Stimulated activated naive B cell treated with anti-CD40 and anti-IgM and Interleukin-4, amounts not matched to agents 10 μg/mL and 1 μg/mL and 100 μg/mL, for 72 hours (primary cell): Measurements from ENCODE around the gene CDH26.
A peak's percentile ranks its signal among the peaks of the same experiment; 100 is the strongest.
"Not testable (repeated sequence)": the region's sequence is repeated elsewhere in the genome, so short reads cannot be mapped to it uniquely, and the experiment has no call there.

Experiments
- ATAC-seq, 2 donors: fragments of 150-1000 bp; cut with Tn5 transposase; replicated peaks; 2 replicates each; pipeline ENCODE4 v1.10.0; 2021; ENCODE audit warnings: moderate library complexity in 1 of 2
- DNase-seq: peaks from one replicate; pipeline ENCODE4 v3.0.0; 2021
- H3K27ac Mint-ChIP-seq: one replicate; pipeline ENCODE4 v1.8.0; 2022; ENCODE audit warnings: mild to moderate bottlenecking, mixed read lengths
- H3K27me3 Mint-ChIP-seq, 2 donors: one replicate each; pipeline ENCODE4 v1.8.0; 2022; ENCODE audit warnings: mixed read lengths in 2 of 2
- H3K36me3 Mint-ChIP-seq, 2 donors: one replicate each; pipeline ENCODE4 v1.8.0; 2022; ENCODE audit warnings: mixed read lengths in 2 of 2, mild to moderate bottlenecking in 1 of 2
- H3K4me1 Mint-ChIP-seq, 2 donors: one replicate each; pipeline ENCODE4 v1.8.0; 2022; ENCODE audit warnings: mixed read lengths in 2 of 2, mild to moderate bottlenecking in 1 of 2
- H3K4me3 Mint-ChIP-seq, 2 donors: one replicate each; pipeline ENCODE4 v1.8.0; 2022; ENCODE audit warnings: mild to moderate bottlenecking in 2 of 2, mixed read lengths in 2 of 2, moderate library complexity in 1 of 2
- H3K9me3 Mint-ChIP-seq, 2 donors: one replicate each; pipeline ENCODE4 v1.8.0; 2022; ENCODE audit warnings: mixed read lengths in 2 of 2, mild to moderate bottlenecking in 1 of 2

CDH26 gene

DNA sequence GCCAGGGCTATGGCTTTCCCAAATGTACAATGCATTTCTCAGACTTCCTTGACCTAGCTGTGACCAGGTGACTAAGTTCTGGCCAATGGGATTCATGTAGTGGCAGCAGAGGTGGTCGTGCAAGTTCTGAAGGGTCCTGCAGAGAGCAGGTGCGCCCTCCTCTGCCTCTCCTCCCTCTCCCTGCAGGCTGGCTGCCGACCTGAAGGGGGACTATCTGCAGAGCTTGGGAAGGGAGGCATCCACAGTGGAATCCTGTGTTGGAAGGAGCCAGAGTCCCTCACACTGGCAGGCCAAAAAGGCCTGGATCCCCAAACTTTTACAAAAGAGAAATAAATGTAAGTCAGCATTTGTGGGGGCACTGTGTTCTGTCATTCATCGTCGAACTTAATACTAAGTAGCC, 66.6 kb downstream of the CDH26 start:
- H3K27me3 Mint-ChIP-seq: no peaks in the 10 kb centered on the region
- peaks cover 5 to 9% of the 10 kb centered on the region in 2 donors for H3K9me3 Mint-ChIP-seq
- DNase-seq (no peak), ATAC-seq (no peak)
- peaks cover 3 to 7% of the 10 kb centered on the region in 2 donors for H3K36me3 Mint-ChIP-seq
- H3K4me3 Mint-ChIP-seq: no peak overlapping the region
- no peaks in the 10 kb centered on the region for H3K4me1 Mint-ChIP-seq
- no peak overlapping the region for H3K27ac Mint-ChIP-seq

GRCh38 chr20:60026010-60026409, 67.8 kb downstream of the CDH26 start:
- DNase-seq (no peak), ATAC-seq (no peak)
- H3K4me1 Mint-ChIP-seq: no peaks in the 10 kb centered on the region
- H3K4me3 Mint-ChIP-seq: no peak overlapping the region
- H3K27ac Mint-ChIP-seq: no peak overlapping the region
- peaks cover 2 to 5% of the 10 kb centered on the region in 2 donors for H3K36me3 Mint-ChIP-seq
- H3K27me3 Mint-ChIP-seq: no peaks in the 10 kb centered on the region
- H3K9me3 Mint-ChIP-seq: peaks cover 3 to 9% of the 10 kb centered on the region in 2 donors

DNA sequence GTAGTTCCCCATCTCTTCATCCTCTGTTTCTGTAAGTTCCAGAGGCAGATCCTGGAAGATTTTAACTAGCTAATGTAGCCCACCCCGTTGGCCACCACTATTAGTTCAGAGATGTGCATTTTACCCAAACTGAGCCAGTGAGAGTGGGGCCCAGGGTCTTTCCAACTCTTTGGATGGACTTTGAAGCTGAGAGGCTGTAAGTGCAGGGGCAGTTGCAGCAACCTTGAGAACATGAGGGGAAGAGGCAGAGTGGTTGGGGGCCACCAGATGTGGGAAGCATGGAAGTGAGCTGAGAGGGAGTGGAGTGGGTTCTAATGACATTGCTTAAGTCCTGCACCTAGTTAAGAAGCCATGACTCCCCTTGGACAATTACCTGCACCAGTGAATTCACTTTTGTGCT, 72.2 kb downstream of the CDH26 start:
- no peaks in the 10 kb centered on the region for H3K4me1 Mint-ChIP-seq
- H3K4me3 Mint-ChIP-seq: no peak overlapping the region
- no peak overlapping the region for H3K27ac Mint-ChIP-seq
- peaks cover 2 to 3% of the 10 kb centered on the region in 2 donors for H3K36me3 Mint-ChIP-seq
- ATAC-seq: no peak
- no peaks in the 10 kb centered on the region for H3K27me3 Mint-ChIP-seq
- DNase-seq: no peak
- H3K9me3 Mint-ChIP-seq: peaks cover 3 to 10% of the 10 kb centered on the region in 2 donors

GRCh38 chr20:60031107-60031506, 72.9 kb downstream of the CDH26 start:
- no peak for ATAC-seq
- no peak for DNase-seq
- Mint-ChIP-seq H3K4me3 (no peak overlapping the region), H3K36me3 (peaks cover 2 to 5% of the 10 kb centered on the region in 2 donors), H3K4me1 (no peaks in the 10 kb centered on the region), H3K27ac (no peak overlapping the region), H3K9me3 (peaks cover 2 to 13% of the 10 kb centered on the region in 2 donors), H3K27me3 (no peaks in the 10 kb centered on the region)

GRCh38 chr20:60034231-60035110, 76.2 kb downstream of the CDH26 start:
- ATAC-seq (no peak), DNase-seq (no peak)
- Mint-ChIP-seq H3K36me3 (peaks cover 3 to 10% of the 10 kb centered on the region in 2 donors), H3K4me1 (no peaks in the 10 kb centered on the region), H3K9me3 (peaks cover 6 to 12% of the 10 kb centered on the region in 2 donors), H3K4me3 (no peak overlapping the region), H3K27ac (no peak overlapping the region), H3K27me3 (peaks cover 0 to 5% of the 10 kb centered on the region in 2 donors)

- no peaks in the 10 kb centered on the region for H3K4me1 Mint-ChIP-seq
- DNase-seq (no peak), ATAC-seq (no peak)
- no peak overlapping the region for H3K27ac Mint-ChIP-seq
- H3K9me3 Mint-ChIP-seq: peaks cover 6 to 10% of the 10 kb centered on the region in 2 donors
- peaks cover 3 to 10% of the 10 kb centered on the region in 2 donors for H3K36me3 Mint-ChIP-seq
- H3K27me3 Mint-ChIP-seq: peaks cover 0 to 10% of the 10 kb centered on the region in 2 donors
- no peak overlapping the region for H3K4me3 Mint-ChIP-seq
Observed at GRCh38 chr20:60035486-60035885, 77.3 kb downstream of the CDH26 start.

DNA sequence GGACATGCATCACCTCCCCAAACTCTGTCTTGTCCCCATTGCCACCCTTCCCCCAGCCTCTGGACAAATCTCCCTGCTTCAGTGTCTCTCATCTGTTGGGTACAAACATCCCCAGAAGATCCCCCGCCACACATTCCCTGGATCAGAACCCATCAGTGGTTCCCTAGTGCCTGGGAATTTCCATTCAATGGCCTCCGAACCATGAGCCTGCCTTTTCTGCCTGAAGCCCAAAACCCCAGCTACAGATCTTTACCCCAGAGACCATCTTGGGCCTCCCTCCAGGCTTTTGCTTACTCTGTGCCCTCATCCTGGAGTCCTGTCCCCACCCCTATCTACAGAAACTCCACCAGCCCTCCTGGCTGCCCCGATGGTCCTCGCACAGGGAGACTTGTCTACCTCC, 78.1 kb downstream of the CDH26 start:
- H3K4me3 Mint-ChIP-seq: no peak overlapping the region
- peaks cover 3 to 10% of the 10 kb centered on the region in 2 donors for H3K36me3 Mint-ChIP-seq
- no peak overlapping the region for H3K27ac Mint-ChIP-seq
- H3K9me3 Mint-ChIP-seq: peaks cover 6 to 10% of the 10 kb centered on the region in 2 donors
- peaks cover 0 to 10% of the 10 kb centered on the region in 2 donors for H3K27me3 Mint-ChIP-seq
- no peak for DNase-seq
- no peaks in the 10 kb centered on the region for H3K4me1 Mint-ChIP-seq
- no peak for ATAC-seq

DNA sequence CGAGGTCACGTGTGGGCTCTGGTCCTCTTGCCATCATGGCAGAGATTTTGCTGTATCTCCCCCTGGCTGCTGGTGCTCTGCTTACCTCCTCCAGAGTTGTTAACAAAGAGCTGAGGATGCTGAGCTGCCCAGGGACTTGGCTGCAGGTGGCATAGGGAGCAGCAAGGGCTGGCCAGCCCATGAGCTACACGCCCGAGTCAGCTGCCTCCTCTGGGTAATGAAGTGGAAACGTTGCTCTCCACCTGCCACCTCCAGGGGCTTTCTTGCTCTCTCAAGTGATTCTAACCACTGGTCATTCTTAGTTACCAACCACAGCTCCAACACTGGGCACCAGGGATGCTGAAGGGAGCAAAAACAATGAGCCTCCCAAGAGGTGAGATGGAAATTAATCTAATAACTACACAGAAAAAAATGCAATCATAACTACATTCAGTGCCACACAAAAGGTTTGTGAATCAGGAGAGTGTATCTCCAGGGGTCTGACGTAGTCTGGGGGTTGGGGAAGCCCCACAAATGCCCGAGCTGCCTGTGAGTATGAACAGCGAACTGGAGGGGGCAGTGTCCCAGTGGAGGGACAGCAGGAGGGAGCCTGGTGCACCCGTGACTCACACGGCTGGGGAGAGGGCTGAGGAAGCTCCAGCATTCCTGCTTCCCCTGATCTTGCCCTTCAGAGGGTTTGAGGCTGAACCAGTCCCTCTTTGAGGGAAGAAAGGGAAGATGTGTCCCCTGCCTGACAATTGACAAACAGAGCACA, 78.7 kb downstream of the CDH26 start:
- no peak overlapping the region for H3K4me3 Mint-ChIP-seq

DNA sequence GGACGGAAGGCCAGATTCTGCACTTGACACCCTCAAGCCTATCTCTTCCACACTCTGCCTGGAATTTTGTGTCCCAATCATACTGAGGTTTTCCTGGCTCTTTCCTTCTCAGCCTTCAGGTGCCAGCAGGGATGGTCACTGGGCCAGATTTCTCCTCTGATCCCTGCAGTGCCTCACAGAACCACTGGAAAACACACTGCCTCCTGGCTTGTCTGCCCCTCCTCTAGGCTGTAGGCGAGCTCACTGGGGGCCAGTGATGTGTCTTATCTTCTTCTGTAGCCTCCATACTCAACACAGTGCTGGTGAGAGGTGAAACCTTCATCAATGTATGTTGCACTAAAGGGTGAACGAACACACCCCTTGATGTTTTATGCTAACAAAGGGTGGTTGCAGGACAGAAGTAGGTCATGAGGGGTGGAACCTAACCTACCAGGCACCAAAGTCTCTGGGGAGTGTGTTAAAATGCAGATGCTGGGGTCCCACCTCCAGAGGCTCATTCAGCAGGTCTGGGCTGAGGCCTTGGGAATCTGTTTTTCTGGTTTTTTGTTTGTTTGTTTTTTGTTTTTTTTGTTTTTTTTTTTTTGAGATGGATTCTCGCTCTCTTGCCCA, 80.3 kb downstream of the CDH26 start:
- peaks cover 0 to 2% of the 10 kb centered on the region in 2 donors for H3K4me1 Mint-ChIP-seq

More for the DNA sequence above, 78.7 kb downstream of the CDH26 start:
- H3K27me3 Mint-ChIP-seq: peaks cover 0 to 10% of the 10 kb centered on the region in 2 donors
- H3K9me3 Mint-ChIP-seq: peaks cover 6 to 10% of the 10 kb centered on the region in 2 donors
- ATAC-seq (peak in 1 of 2 donors; percentile 42), DNase-seq (no peak)
- H3K36me3 Mint-ChIP-seq: peaks cover 3 to 10% of the 10 kb centered on the region in 2 donors
- H3K27ac Mint-ChIP-seq: no peak overlapping the region
- peaks cover 0 to 2% of the 10 kb centered on the region in 2 donors for H3K4me1 Mint-ChIP-seq

DNA sequence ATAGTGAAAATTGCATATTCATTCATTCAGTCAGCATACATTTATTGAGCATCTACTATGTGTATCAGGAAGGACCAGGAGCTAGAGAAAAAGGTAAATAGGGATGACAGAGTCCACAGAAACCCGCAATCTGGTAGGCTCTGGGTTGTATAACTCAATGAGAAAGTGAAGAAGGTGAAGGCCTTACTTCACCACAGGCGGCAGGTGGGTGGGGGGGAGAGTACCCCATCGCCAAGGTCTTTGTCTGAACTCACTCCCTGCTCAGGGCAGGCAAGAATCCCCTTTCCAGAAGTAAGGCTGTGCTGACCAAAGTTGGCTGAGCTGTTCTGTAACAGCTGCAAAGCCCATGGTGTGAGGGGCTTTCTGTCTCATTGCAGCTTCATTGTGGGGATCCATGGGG, 81.3 kb downstream of the CDH26 start:
- ATAC-seq: no peak
- Mint-ChIP-seq H3K36me3 (peaks cover 3 to 10% of the 10 kb centered on the region in 2 donors), H3K9me3 (peaks cover 6 to 12% of the 10 kb centered on the region in 2 donors), H3K27ac (no peak overlapping the region), H3K4me1 (peaks cover 0 to 2% of the 10 kb centered on the region in 2 donors), H3K27me3 (peaks cover 0 to 10% of the 10 kb centered on the region in 2 donors), H3K4me3 (no peak overlapping the region)
- no peak for DNase-seq

More for the DNA sequence above, 80.3 kb downstream of the CDH26 start:
- H3K9me3 Mint-ChIP-seq: peaks cover 6 to 10% of the 10 kb centered on the region in 2 donors
- no peak for ATAC-seq
- no peak overlapping the region for H3K27ac Mint-ChIP-seq
- H3K27me3 Mint-ChIP-seq: peaks cover 0 to 10% of the 10 kb centered on the region in 2 donors
- H3K36me3 Mint-ChIP-seq: peaks cover 3 to 10% of the 10 kb centered on the region in 2 donors
- H3K4me3 Mint-ChIP-seq: no peak overlapping the region
- DNase-seq: no peak

GRCh38 chr20:60040471-60041162, 82.4 kb downstream of the CDH26 start:
- peaks cover 0 to 2% of the 10 kb centered on the region in 2 donors for H3K4me1 Mint-ChIP-seq
- H3K4me3 Mint-ChIP-seq: no peak overlapping the region
- H3K27ac Mint-ChIP-seq: no peak overlapping the region
- peaks cover 6 to 9% of the 10 kb centered on the region in 2 donors for H3K9me3 Mint-ChIP-seq
- no peak for ATAC-seq
- H3K36me3 Mint-ChIP-seq: peaks cover 3 to 8% of the 10 kb centered on the region in 2 donors
- peaks cover 0 to 10% of the 10 kb centered on the region in 2 donors for H3K27me3 Mint-ChIP-seq
- no peak for DNase-seq

DNA sequence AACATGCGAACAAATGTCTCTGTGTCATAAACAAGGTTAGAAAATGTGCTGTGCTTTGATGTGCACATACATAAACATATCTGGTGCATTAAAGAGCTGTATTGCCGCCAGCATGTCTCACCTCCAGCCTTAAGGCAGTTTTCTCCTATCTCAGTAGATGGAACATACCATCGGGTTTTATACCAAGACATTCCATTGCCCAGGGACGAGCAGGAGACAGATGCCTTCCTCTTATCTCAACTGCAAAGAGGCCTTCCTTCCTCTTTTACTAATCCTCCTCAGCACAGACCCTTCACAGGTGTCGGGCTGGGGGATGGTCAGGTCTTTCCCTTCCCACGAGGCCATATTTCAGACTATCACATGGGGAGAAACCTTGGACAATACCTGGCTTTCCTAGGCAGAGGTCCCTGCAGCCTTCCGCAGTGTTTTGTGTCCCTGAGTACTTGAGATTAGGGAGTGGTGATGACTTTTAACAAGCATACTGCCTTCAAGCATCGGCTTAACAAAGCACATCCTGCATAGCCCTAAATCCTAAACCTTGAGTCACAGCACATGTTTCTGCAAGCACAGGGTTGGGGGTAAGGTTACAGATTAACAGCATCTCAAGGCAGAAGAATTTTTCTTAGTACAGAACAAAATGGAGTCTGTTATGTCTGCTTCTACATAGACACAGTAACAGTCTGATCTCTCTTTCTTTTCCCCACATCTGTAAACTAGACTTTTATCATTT, 83.4 kb downstream of the CDH26 start:
- not testable (repeated sequence) for H3K4me3 Mint-ChIP-seq, H3K36me3 Mint-ChIP-seq, DNase-seq, H3K27ac Mint-ChIP-seq, ATAC-seq, H3K9me3 Mint-ChIP-seq, H3K4me1 Mint-ChIP-seq
- peaks cover 0 to 10% of the 10 kb centered on the region in 2 donors for H3K27me3 Mint-ChIP-seq

GRCh38 chr20:60043435-60043834, 85.2 kb downstream of the CDH26 start:
- no peak for DNase-seq
- Mint-ChIP-seq H3K36me3 (no peaks in the 10 kb centered on the region), H3K4me1 (peaks cover 0 to 2% of the 10 kb centered on the region in 2 donors), H3K4me3 (no peak overlapping the region), H3K27ac (no peak overlapping the region), H3K9me3 (peaks cover 0 to 2% of the 10 kb centered on the region in 2 donors), H3K27me3 (peaks cover 0 to 12% of the 10 kb centered on the region in 2 donors)
- no peak for ATAC-seq
